ENCODE measurements around the gene CELF3. TPM values are rescaled to one million over a fixed set of nuclear protein-coding genes. Genes with fewer than 3 reads are reported as not detected.

Gene CELF3
- total and polyA plus RNA-seq, 2 of the 4 experiments (the other 2 are of a cell fraction), result not detected

DNA sequence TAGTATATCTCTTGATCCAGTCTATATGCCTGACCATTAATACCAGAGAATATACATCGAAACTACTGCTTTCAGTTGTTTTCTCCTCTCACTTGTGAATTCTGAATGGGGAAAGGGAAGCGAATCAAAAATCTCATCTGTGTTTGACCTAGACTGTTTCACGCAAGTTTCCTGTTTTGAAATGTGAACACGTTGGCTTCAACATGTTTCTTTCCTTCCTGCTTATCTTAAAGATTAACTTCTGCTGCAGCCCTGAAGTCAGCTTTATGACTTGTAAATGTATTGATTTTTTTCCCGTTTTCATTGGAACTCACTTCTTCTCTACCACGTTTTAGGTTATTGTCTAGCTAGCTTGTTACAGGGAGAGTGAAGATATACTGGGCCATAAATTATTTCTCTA, 54.9 kb downstream of the CELF3 start:
- in situ Hi-C loops (cut with MboI; ENCODE audit: low sequenced_read_pairs), result no loop called here
- Histone ChIP-seq H4K20me1 (ENCODE audit: insufficient read depth, low read length) (no peaks in the 10 kb centered on the region; the same call in 1 of the 2 replicates), H3K18ac (ENCODE audit: low read depth, low read length) (no peak overlapping the region), H3K4me1 (ENCODE audit: control insufficient read depth, insufficient read depth, low read length) (no peaks in the 10 kb centered on the region), H3K27me3 (ENCODE audit: control insufficient read depth, insufficient read depth, low read length) (no peaks in the 10 kb centered on the region), H2AK9ac (replicated peaks; ENCODE audit: low read depth, low read length, poor library complexity) (no peak overlapping the region), H3K9me1 (ENCODE audit: insufficient read depth, low read length) (no peaks in the 10 kb centered on the region), H4K5ac (ENCODE audit: low read depth, low read length) (no peak overlapping the region), H3K56ac (ENCODE audit: extremely low read depth, insufficient read depth, low read length) (no peak overlapping the region), H2AFZ (replicated peaks; ENCODE audit: low read length, poor library complexity) (no peak overlapping the region), H3K4me2 (ENCODE audit: low read depth, low read length) (no peak overlapping the region), H3K36me3 (ENCODE audit: control insufficient read depth, insufficient read depth, low read length) (peaks cover 11% of the 10 kb centered on the region), H2BK20ac (ENCODE audit: low read depth, low read length) (no peak overlapping the region), H3K9me3 (ENCODE audit: control insufficient read depth, insufficient read depth, low read length) (no peaks in the 10 kb centered on the region), H4K8ac (ENCODE audit: low read depth in 2 of 2, low read length in 2 of 2) (no peak overlapping the region), H3K4ac (ENCODE audit: low read depth, low read length) (no peak overlapping the region), H4K91ac (ENCODE audit: insufficient read depth, low read depth, low read length) (no peak overlapping the region), H2BK120ac (ENCODE audit: low read depth, low read length) (no peak overlapping the region), H3K14ac (replicated peaks; ENCODE audit: low read depth, low read length) (no peak overlapping the region), H3K27ac (ENCODE audit: insufficient read depth, low read length) (no peak overlapping the region), H3K79me1 (ENCODE audit: low read depth in 1 of 2, low read length in 2 of 2) (peaks cover 2 to 9% of the 10 kb centered on the region in 2 experiments; a peak in 3 of 4 replicates), H3K23ac (ENCODE audit: low read depth, low read length) (no peak overlapping the region), H3K9ac (ENCODE audit: low read depth, low read length) (no peak overlapping the region), H2AK5ac (ENCODE audit: low read depth, low read length) (no peak overlapping the region), H2BK5ac (ENCODE audit: low read depth, low read length, poor library complexity, severe bottlenecking) (no peak overlapping the region), H2BK15ac (ENCODE audit: low read depth, low read length) (no peak overlapping the region), H3K4me3 (ENCODE audit: insufficient read depth, low read depth, low read length) (no peak overlapping the region)
- WGBS, 2 experiments (ENCODE audit: extremely low coverage in 2 of 2, insufficient read length in 1 of 2), result no CpG with 5 or more reads among the region's 6 CpGs
- TF ChIP-seq SMC3 (IDR thresholded peaks at IDR 0.05; ENCODE audit: low read depth, low read length) (no peak), RAD21 (IDR thresholded peaks at IDR 0.05; ENCODE audit: low read length) (no peak), MAFK (IDR thresholded peaks at IDR 0.05; ENCODE audit: low read depth, low read length) (no peak), MAZ (IDR thresholded peaks at IDR 0.05; ENCODE audit: borderline replicate concordance, low read depth, low read length) (no peak), FOS (IDR thresholded peaks at IDR 0.05; ENCODE audit: low read depth, low read length) (no peak), RFX5 (IDR thresholded peaks at IDR 0.05; ENCODE audit: low read depth, low read length) (no peak), NFE2L2 (IDR thresholded peaks at IDR 0.05; ENCODE audit: low read depth, low read length) (no peak), MXI1 (IDR thresholded peaks at IDR 0.05; ENCODE audit: borderline replicate concordance, low read depth, low read length) (no peak), POLR2A (IDR thresholded peaks at IDR 0.05; ENCODE audit: low read depth, low read length) (no peak), BHLHE40 (IDR thresholded peaks at IDR 0.05; ENCODE audit: low read depth, low read length) (no peak), CHD1 (IDR thresholded peaks at IDR 0.05; ENCODE audit: low read depth, low read length) (no peak), RCOR1 (IDR thresholded peaks at IDR 0.05; ENCODE audit: insufficient replicate concordance, low read length) (no peak)
- TF ChIP-seq, protein P1, sequence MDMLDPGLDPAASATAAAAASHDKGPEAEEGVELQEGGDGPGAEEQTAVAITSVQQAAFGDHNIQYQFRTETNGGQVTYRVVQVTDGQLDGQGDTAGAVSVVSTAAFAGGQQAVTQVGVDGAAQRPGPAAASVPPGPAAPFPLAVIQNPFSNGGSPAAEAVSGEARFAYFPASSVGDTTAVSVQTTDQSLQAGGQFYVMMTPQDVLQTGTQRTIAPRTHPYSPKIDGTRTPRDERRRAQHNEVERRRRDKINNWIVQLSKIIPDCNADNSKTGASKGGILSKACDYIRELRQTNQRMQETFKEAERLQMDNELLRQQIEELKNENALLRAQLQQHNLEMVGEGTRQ (IDR thresholded peaks at IDR 0.05; ENCODE audit: low read depth, low read length), result no peak
- dilution Hi-C loops (cut with HindIII; ENCODE audit: low sequenced_read_pairs, unreplicated experiment), result no loop called here
- intact Hi-C loops (cut with micrococcal nuclease), result loop anchor here (5.0 kb wide), 1 partner anchor 39 kb away; no protein-coding TSS in a partner anchor
- no TSS peak for BruUV-seq (replicated peaks)
- ATAC-seq (ENCODE audit: low read depth) (no peak), DNase-seq (no peak)
- POLR2A ChIA-PET (ENCODE audit: unreplicated experiment), result no interaction called here
- CTCF ChIA-PET, result no interaction called here
